KBM-7 (cell line): ENCODE results near the gene SRRM5.

ENCODE experiments used
- DNase-seq: peaks from one replicate; pipeline ENCODE4 v3.0.0-alpha.2; 2015
- in situ Hi-C: fragments of 300-500 bp; cut with MboI; formaldehyde crosslinking; loops from 2 replicates; pipeline ENCODE4 v1.14.3; 2020; ENCODE audit warnings: low sequenced_read_pairs, low pct_unique_long_range_greater_than_20kb, mixed read lengths

The SRRM5 gene

DNA sequence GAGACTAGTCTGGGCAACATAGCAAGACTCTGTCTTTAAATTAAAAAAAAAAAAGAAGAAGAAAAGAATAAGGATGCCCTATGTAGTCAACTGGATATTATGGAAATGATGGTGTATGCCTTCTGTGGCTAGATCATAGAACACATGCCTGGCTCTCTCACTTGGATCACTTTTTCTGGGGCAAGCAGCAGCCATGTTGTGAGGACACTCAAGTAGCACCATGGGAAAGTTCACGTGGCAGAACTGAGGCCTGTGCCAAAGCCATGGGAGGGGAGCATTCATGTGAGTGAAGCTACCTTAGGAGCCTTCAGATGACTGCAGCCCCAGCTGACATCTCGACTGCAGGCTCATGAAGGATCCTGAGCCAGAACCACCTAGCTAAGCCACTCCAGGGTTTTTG lies 46.1 kb downstream of the SRRM5 start:
- DNase-seq, result no peak
- in situ Hi-C loops, result no loop called here

DNA sequence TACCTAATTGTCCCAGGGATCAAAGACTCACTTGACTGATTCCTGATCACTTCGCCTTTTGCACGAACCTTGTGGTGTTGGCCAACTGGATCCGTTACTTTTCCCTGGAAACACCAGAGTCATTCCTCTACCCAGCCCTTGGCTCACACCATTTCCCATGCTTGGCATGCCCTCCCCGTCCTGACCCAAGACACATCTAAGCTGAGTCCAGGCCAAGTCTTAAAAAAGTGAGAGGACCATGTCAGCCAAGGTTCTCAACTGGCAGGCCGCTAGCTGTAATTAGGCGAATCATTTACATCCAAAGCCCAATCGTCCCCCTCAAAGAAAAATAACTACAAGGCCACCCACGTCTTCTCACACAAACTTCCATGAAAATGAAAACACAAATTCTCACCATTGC lies 46.6 kb downstream of the SRRM5 start:
- in situ Hi-C loops, result no loop called here
- DNase-seq, result no peak

DNA sequence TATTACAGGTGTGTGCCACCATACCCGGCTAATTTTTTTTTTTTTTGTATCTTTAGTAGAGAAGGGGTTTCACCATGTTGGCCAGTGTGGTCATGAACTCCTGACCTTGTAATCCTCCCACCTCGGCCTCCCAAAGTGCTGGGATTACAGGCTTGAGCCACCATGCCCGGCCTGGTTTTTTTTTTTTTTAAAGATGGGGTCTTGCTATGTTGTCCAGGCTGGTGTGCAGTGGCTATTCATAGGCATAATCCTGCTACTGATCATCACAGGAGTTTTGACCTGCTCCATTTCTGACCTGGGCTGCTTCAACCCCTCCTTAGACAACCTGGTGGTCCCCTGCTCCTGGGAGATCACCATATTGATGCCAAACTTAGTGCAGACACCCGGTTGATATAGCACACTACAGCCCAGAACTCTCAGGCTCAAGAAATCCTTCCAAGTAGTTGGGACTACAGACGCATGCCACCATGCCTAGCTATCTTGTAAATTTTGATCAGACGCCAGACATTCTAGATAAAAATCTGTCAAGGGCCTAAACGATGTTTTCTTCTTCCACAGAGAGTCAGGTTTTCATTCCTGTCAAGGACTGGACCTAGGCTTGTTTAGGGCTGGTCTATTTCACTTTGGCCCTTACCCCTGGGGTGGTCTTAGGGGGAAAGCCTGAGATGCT lies 48.5 kb downstream of the SRRM5 start:
- in situ Hi-C loops, result no loop called here
- DNase-seq, result no peak

DNA sequence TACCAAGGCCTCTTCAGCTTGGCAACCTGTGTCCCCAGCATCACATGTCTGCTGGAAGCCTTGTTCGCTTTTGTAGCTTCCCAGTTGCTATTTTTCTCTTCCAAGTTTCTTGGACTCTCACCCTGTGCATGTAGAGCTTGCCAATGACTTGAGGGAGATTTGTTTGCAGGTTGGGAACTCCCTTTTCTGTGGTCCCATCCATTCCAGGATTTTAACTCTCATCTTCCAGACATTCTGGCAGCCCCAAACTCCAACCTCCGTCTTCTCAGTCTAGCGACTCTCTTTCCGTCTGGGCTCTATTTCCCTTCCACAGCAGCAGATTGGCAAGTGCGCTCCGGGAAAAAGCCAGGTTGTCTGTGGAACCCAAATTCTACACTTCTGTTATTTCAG lies 49.1 kb downstream of the SRRM5 start:
- in situ Hi-C loops, result no loop called here
- no peak for DNase-seq

DNA sequence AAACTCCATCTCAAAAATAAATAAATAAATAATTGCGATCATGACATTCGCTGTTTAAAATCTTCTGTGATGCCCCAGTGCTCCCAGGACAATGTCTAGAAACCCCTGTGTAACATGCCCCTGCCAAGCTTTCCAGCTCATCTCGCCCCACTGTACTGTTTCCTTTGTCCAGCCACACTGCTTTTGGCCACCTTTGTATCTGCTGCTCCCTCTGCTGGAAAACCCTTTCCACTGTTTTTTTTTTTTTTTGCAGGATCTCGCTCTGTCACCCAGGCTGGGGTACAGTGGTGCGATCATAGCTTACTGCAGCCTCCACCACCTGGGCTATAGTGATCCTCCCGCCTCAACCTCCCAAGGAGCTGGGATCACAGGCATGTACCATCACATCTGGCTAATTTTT lies 50.6 kb downstream of the SRRM5 start:
- DNase-seq, result no peak
- in situ Hi-C loops, result no loop called here

DNA sequence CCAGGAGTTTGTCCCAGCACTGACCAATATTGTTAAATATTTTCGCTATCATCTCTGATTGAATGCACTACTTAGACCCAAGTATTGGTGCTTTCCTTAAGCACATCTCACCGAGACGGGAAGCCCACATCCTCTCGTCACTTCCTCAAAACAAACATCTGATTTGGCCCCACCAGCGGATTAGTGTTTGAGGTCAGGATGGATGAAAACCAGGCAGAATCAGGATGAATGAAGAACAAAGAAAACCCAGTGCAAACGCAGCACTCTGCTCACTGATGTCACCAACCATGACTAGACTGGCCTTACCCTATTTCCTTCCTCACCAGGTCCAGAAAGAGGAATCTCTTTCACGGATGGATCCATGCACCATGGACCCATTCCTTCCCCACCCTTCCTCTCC lies 52.1 kb downstream of the SRRM5 start:
- peak; percentile 88 for DNase-seq
- in situ Hi-C loops, result no loop called here
